ENCODE results near the gene ORM2.
A peak's percentile ranks its signal among the peaks of the same experiment; 100 is the strongest.

The ORM2 gene

GRCh38 chr9:114371973-114372917 lies 42.6 kb downstream of the ORM2 start:
- peak in 1 of 2 experiments; percentile 20 for DNase-seq

- DNase-seq = peak in 1 of 2 experiments; percentile 75
These were observed 43.3 kb downstream of the ORM2 start for GRCh38 chr9:114372921-114373448.

- no peak for DNase-seq
These were observed 44.5 kb downstream of the ORM2 start for GRCh38 chr9:114373960-114374730.

- no peak for DNase-seq
These were observed 45.3 kb downstream of the ORM2 start for GRCh38 chr9:114374936-114375335.

- DNase-seq = no peak
These were observed 45.9 kb downstream of the ORM2 start for GRCh38 chr9:114375386-114376175.

- DNase-seq = no peak
These were observed 47.1 kb downstream of the ORM2 start for GRCh38 chr9:114376586-114377445.

GRCh38 chr9:114378016-114378415 lies 48.3 kb downstream of the ORM2 start:
- no peak for DNase-seq

- no peak for DNase-seq
These were observed 49.2 kb downstream of the ORM2 start for GRCh38 chr9:114378883-114379282.
